GM12878 (cell line): Measurements from ENCODE around the gene CAMK4. TPM values are rescaled to one million over a fixed set of nuclear protein-coding genes. Genes with fewer than 3 reads are reported as not detected.

ENCODE experiments used
- ATAC-seq: fragments of 200-7000 bp; cut with Tn5 transposase; 3 replicates; pipeline ENCODE4 v1.9.1; 2020; ENCODE audit warnings: mild to moderate bottlenecking, moderate library complexity
- BruUV-seq: library from RNA; stranded (reverse); fragments of 400-500 nt; replicated peaks from 2 replicates; lab custom pipeline; 2021; lab: Mats Ljungman, UMichigan
- CTCF ChIA-PET: fragments of 300-600 bp; sonication (Branson Sonifier 250); formaldehyde crosslinking; extraction: SDS; loops from one replicate; lab custom pipeline; 2021; ENCODE audit warnings: inconsistent platforms; lab: Yijun Ruan, JAX
- POLR2A ChIA-PET: fragments of 350-600 bp; formaldehyde crosslinking; extraction: SDS; loops from one replicate; lab custom pipeline; 2021; ENCODE audit warnings: inconsistent platforms; lab: Charles Lee
- RAD21 ChIA-PET: fragments of 300-600 bp; sonication (Branson Sonifier 250); formaldehyde crosslinking; loops from one replicate; lab custom pipeline; 2023; ENCODE audit warnings: antibody characterized with exemption; ENCODE audit not compliant: unreplicated experiment; lab: Charles Lee
- SMC1A ChIA-PET: fragments of 300-600 bp; sonication (Branson Sonifier 250); formaldehyde crosslinking; loops from one replicate; lab custom pipeline; 2023; ENCODE audit not compliant: unreplicated experiment, uncharacterized antibody; lab: Charles Lee
- DNase-seq: peaks from one replicate; pipeline ENCODE4 v3.0.0-alpha.2; 2011; ENCODE audit warnings: low read depth, low spot score
- FAIRE-seq: peaks from 3 replicates; lab custom pipeline; 2011; peaks lifted over from hg19 to GRCh38; lab: Jason Lieb, UNC
- H2AFZ ChIP-seq: 2 replicates; pipeline ENCODE4 v1.6.0; 2011; ENCODE audit warnings: low read depth, low read length, control low read depth; ENCODE audit not compliant: control insufficient read depth
- H3K27ac ChIP-seq: 2 replicates; pipeline ENCODE4 v1.5.1; 2011; ENCODE audit warnings: control low read depth; ENCODE audit not compliant: control insufficient read depth, insufficient read depth
- H3K27me3 ChIP-seq, 2 experiments: replicated peaks in 1 of 2; 2 replicates each; pipeline versions ENCODE4 v1.6.0 to v1.6.1; 2011; ENCODE audit warnings: low read length in 1 of 2; ENCODE audit not compliant: control insufficient read depth in 2 of 2, insufficient read depth in 2 of 2
- H3K36me3 ChIP-seq, 2 experiments: 2 replicates each; pipeline ENCODE4 v1.5.1; 2011; ENCODE audit warnings: low read length in 1 of 2; ENCODE audit not compliant: control insufficient read depth in 2 of 2, insufficient read depth in 2 of 2
- H3K4me1 ChIP-seq: 2 replicates; pipeline ENCODE4 v1.6.1; 2011; ENCODE audit warnings: mild to moderate bottlenecking, low read length, moderate library complexity, mixed read lengths; ENCODE audit not compliant: control insufficient read depth, insufficient read depth
- H3K4me2 ChIP-seq: 2 replicates; pipeline ENCODE4 v1.6.0; 2011; ENCODE audit warnings: control low read depth; ENCODE audit not compliant: control insufficient read depth, insufficient read depth
- H3K4me3 ChIP-seq: fragments of 200-600 bp; sonication (generic); 2 replicates; pipeline ENCODE4 v1.5.1; 2016
- H3K79me2 ChIP-seq: 2 replicates; pipeline ENCODE4 v1.6.0; 2011; ENCODE audit warnings: low read length; ENCODE audit not compliant: control insufficient read depth, insufficient read depth
- H3K9ac ChIP-seq: 2 replicates; pipeline ENCODE4 v1.8.0; 2011; ENCODE audit warnings: low read length, control low read depth, mixed read lengths; ENCODE audit not compliant: control insufficient read depth, insufficient read depth
- H3K9me3 ChIP-seq: replicated peaks from 3 replicates; pipeline ENCODE4 v1.5.1; 2011; ENCODE audit warnings: mild to moderate bottlenecking, low read length; ENCODE audit not compliant: control insufficient read depth, insufficient read depth
- H4K20me1 ChIP-seq: 2 replicates; pipeline ENCODE4 v1.6.0; 2011; ENCODE audit not compliant: control insufficient read depth, insufficient read depth
- BCLAF1 ChIP-seq: fragments of 450-650 bp; IDR thresholded peaks from 2 replicates; pipeline ENCODE4 v1.6.1; 2017; ENCODE audit warnings: antibody characterized with exemption, mild to moderate bottlenecking, moderate library complexity
- CREB1 ChIP-seq: IDR thresholded peaks from 2 replicates; pipeline ENCODE4 v1.6.1; 2012; ENCODE audit warnings: low read depth, mild to moderate bottlenecking, inconsistent platforms
- CREM ChIP-seq: IDR thresholded peaks from 2 replicates; pipeline ENCODE4 v1.6.1; 2014; ENCODE audit warnings: antibody characterized with exemption, low read depth
- CTCF ChIP-seq, 3 experiments: IDR thresholded peaks in 2 of 3; conservative IDR thresholded peaks in 1 of 3; 2 replicates each; pipeline ENCODE4 v1.5.1; 2011; ENCODE audit warnings: low read depth in 3 of 3, low read length in 3 of 3, mild to moderate bottlenecking in 3 of 3, control low read depth in 2 of 3, moderate library complexity in 2 of 3, inconsistent platforms in 1 of 3, mixed read lengths in 1 of 3; ENCODE audit not compliant: control insufficient read depth in 2 of 3, insufficient read depth in 1 of 3; ENCODE audit errors: extremely low read depth in 1 of 3
- ELK1 ChIP-seq: IDR thresholded peaks from 2 replicates; pipeline ENCODE4 v1.6.1; 2012; ENCODE audit warnings: low read depth, low read length, improper control_type of control experiment
- ETV6 ChIP-seq, 2 experiments: fragments of 450-650 bp in 1 of 2; IDR thresholded peaks in 1 of 2; conservative IDR thresholded peaks in 1 of 2; 2 replicates each; pipeline ENCODE4 v1.6.1; 2014; ENCODE audit warnings: antibody characterized with exemption in 1 of 2, borderline replicate concordance in 1 of 2, low read depth in 1 of 2, mild to moderate bottlenecking in 1 of 2, moderate library complexity in 1 of 2
- FOXM1 ChIP-seq: IDR thresholded peaks from 2 replicates; pipeline ENCODE4 v1.6.1; 2012; ENCODE audit warnings: low read depth, mild to moderate bottlenecking, inconsistent platforms, low read length, moderate library complexity
- IKZF1 ChIP-seq: fragments of 450-650 bp; conservative IDR thresholded peaks from 2 replicates; pipeline ENCODE4 v1.6.1; 2017; ENCODE audit warnings: antibody characterized with exemption, mild to moderate bottlenecking
- IRF3 ChIP-seq: fragments of 450-650 bp; IDR thresholded peaks from 2 replicates; pipeline ENCODE4 v1.6.1; 2014; ENCODE audit warnings: mild to moderate bottlenecking
- MEF2A ChIP-seq: IDR thresholded peaks from 2 replicates; pipeline ENCODE4 v1.6.1; 2011; ENCODE audit warnings: low read depth, mild to moderate bottlenecking, low read length, moderate library complexity; ENCODE audit not compliant: insufficient read depth
- MTA2 ChIP-seq: fragments of 450-650 bp; IDR thresholded peaks from 2 replicates; pipeline ENCODE4 v1.6.1; 2016; ENCODE audit warnings: low read depth, mild to moderate bottlenecking, moderate library complexity
- NR2F1 ChIP-seq: fragments of 450-650 bp; conservative IDR thresholded peaks from 2 replicates; pipeline ENCODE4 v1.6.1; 2017; ENCODE audit warnings: mild to moderate bottlenecking
- POLR2AphosphoS2 ChIP-seq: IDR thresholded peaks from 2 replicates; pipeline ENCODE4 v1.6.1; 2011; ENCODE audit warnings: low read depth, mild to moderate bottlenecking, low read length, improper control_type of control experiment, moderate library complexity
- TCF7 ChIP-seq: IDR thresholded peaks from 2 replicates; pipeline ENCODE4 v1.6.1; 2014; ENCODE audit warnings: antibody characterized with exemption, borderline replicate concordance
- ZNF217 ChIP-seq: fragments of 450-650 bp; IDR thresholded peaks from 2 replicates; pipeline ENCODE4 v1.6.1; 2017; ENCODE audit warnings: antibody characterized with exemption, mild to moderate bottlenecking
- in situ Hi-C: fragments of 300-500 bp; cut with MboI; formaldehyde crosslinking; loops from 9 replicates; pipeline ENCODE4 v1.14.3; 2018; ENCODE audit warnings: mixed read lengths
- intact Hi-C: fragments of 100-400 bp; cut with micrococcal nuclease; formaldehyde crosslinking; loops from one replicate; pipeline ENCODE4 v1.14.2; 2022; ENCODE audit not compliant: unreplicated experiment
- polyA plus RNA-seq, 11 experiments: library from polyadenylated mRNA; depleted of rRNA in 4 of 11; unstranded in 6 of 11; stranded (reverse) in 5 of 11; fragments of >200 nt; fragmentation: Nextera tagmentation in 4 of 11; fragmentation: Illumina TruSeq in 1 of 11; extraction: Ambion mirVana in 4 of 11; extraction: Trizol in 1 of 11; gene quantifications; 1 replicate in 1 of 11; 2 replicates in 10 of 11; pipeline versions ENCODE4 v1.2.1 to v1.2.3, GENCODE V29; 2011 to 2016; ENCODE audit warnings: inconsistent platforms in 2 of 11, missing spikeins in 2 of 11, low read depth in 1 of 11
- total RNA-seq, 4 experiments: library from RNA; depleted of rRNA in 3 of 4; stranded (reverse); fragments of >200 nt in 3 of 4; fragmentation: Illumina TruSeq in 1 of 4; extraction: Trizol in 1 of 4; gene quantifications; 2 replicates each; pipeline versions ENCODE4 v1.2.1 to v1.2.3, GENCODE V29; 2013 to 2021

The CAMK4 gene
- total and polyA plus RNA-seq, 10 of the 15 experiments (the other 5 are each of a cell fraction or from before 2014, with no cell fraction given): 13.3 to 51.9 (median 35.3) TPM

GRCh38 chr5:111321376-111321775 is 97.2 kb downstream of the CAMK4 start:
- Histone ChIP-seq H3K27me3 (no peaks in the 10 kb centered on the region), H3K27ac (no peak overlapping the region), H3K36me3 (no peaks in the 10 kb centered on the region; a peak in 1 of 4 replicates), H3K9me3 (peaks cover 2% of the 10 kb centered on the region), H4K20me1 (no peaks in the 10 kb centered on the region), H3K9ac (no peak overlapping the region), H3K4me2 (no peak overlapping the region), H2AFZ (no peak overlapping the region), H3K79me2 (no peaks in the 10 kb centered on the region), H3K4me3 (no peak overlapping the region), H3K4me1 (no peaks in the 10 kb centered on the region)
- no peak for FAIRE-seq
- ChIA-PET RAD21 (no interaction called here), SMC1A (interaction anchor here (1.1 to 2.3 kb wide), 5 partner anchors 8 to 79 kb away, joined by 3 to 6 read pairs (median 3); no protein-coding TSS in a partner anchor), CTCF (interaction anchor here (1.3 kb wide), 1 partner anchor 14 kb away, joined by 3 read pairs; no protein-coding TSS in a partner anchor), POLR2A (interaction anchor here (1.0 to 1.5 kb wide), 2 partner anchors 8 to 25 kb away, joined by 3 to 4 read pairs; no protein-coding TSS in a partner anchor)
- no peak for DNase-seq
- ATAC-seq: no peak
- BruUV-seq: no TSS peak
- intact Hi-C loops (no loop called here), in situ Hi-C loops (no loop called here)
- TF ChIP-seq CREM: no peak
- TF ChIP-seq IKZF1: no peak
- no peak for TF ChIP-seq CREB1
- TF ChIP-seq MTA2: no peak
- TF ChIP-seq NR2F1: no peak
- TF ChIP-seq ZNF217: no peak
- TF ChIP-seq ELK1: no peak
- no peak for TF ChIP-seq MEF2A
- no peak for TF ChIP-seq ETV6 (conservative IDR thresholded peaks at IDR 0.05 in 1 of 2, IDR thresholded peaks at IDR 0.05 in 1 of 2; ENCODE audit: borderline replicate concordance in 1 of 2, low read depth in 1 of 2)
- TF ChIP-seq TCF7: no peak
- no peak for TF ChIP-seq BCLAF1
- TF ChIP-seq IRF3: no peak
- no peak for TF ChIP-seq CTCF (IDR thresholded peaks at IDR 0.05 in 2 of 3, conservative IDR thresholded peaks at IDR 0.05 in 1 of 3; ENCODE audit: control insufficient read depth in 2 of 3, extremely low read depth in 1 of 3, insufficient read depth in 1 of 3, low read depth in 3 of 3, low read length in 3 of 3)
- TF ChIP-seq POLR2AphosphoS2: no peak
- TF ChIP-seq FOXM1: no peak
